ENCODE measurements around the gene CDH20. TPM values are rescaled to one million over a fixed set of nuclear protein-coding genes. Genes with fewer than 3 reads are reported as not detected.

CDH20 gene
- total and polyA plus RNA-seq, 2 of the 13 experiments (the other 11 are each of a cell fraction or from before 2014, with no cell fraction given) = not detected

DNA sequence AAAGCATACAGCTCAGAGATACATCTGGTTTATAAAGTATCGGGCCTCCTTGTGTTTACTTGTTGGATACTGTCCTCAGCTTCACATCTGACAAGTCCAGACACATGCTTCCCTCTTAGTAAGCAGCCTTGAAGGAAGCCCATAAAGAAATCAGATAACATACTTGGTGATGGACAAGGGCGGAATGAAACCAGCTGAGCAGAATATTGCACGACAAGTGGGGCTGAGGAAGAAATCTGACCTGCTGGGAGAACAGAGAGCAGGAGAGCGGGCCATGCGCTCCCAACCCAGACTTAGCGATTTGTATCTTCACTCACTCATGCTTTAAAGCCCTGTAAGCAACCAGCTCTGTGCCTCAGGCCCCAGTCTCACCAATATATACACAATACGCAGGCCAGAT lies 208.4 kb downstream of the CDH20 start:
- H3K4me2 ChIP-seq (ENCODE audit: low read depth, low read length) = no peak overlapping the region
- intact Hi-C loops (cut with micrococcal nuclease; ENCODE audit: unreplicated experiment) = no loop called here
- no peaks in the 10 kb centered on the region for H4K20me1 ChIP-seq (ENCODE audit: insufficient read depth, low read length)
- in situ Hi-C loops (cut with HindIII; ENCODE audit: extremely low pct_ligation_motif_present, low pct_unique_long_range_greater_than_20kb) = no loop called here
- no peaks in the 10 kb centered on the region; a peak in 1 of 5 replicates for H3K27me3 ChIP-seq (ENCODE audit: control insufficient read depth in 1 of 2, insufficient read depth in 2 of 2, low read length in 2 of 2)
- CTCF ChIA-PET (ENCODE audit: low intra/inter-chr PET ratio, low total read pairs) = no interaction called here
- no peaks in the 10 kb centered on the region for H3K4me1 ChIP-seq (ENCODE audit: insufficient read depth, low read length)
- 34% methylated on average over 7 of the region's 7 CpGs for WGBS (ENCODE audit: low lambda C conversion rate)
- DNase-seq (ENCODE audit: low spot score) (no peak), FAIRE-seq (no peak), ATAC-seq (no peak)
- H3K36me3 ChIP-seq (replicated peaks in 1 of 2; ENCODE audit: control insufficient read depth in 1 of 2, insufficient read depth in 2 of 2, low read length in 2 of 2) = no peaks in the 10 kb centered on the region
- H3K27ac ChIP-seq (ENCODE audit: extremely low read length, insufficient read depth, low read length) = no peak overlapping the region
- H3K79me2 ChIP-seq (ENCODE audit: insufficient read depth, low read length) = no peaks in the 10 kb centered on the region
- no peak overlapping the region for H3K4me3 ChIP-seq (replicated peaks in 1 of 3; ENCODE audit: insufficient read depth in 1 of 3, low read depth in 2 of 3, low read length in 3 of 3)
- POLR2A ChIA-PET = no interaction called here
- no peaks in the 10 kb centered on the region for H3K9me3 ChIP-seq (ENCODE audit: low read length)
- H2AFZ ChIP-seq (ENCODE audit: low read length) = no peak overlapping the region
- BruUV-seq (replicated peaks) = no TSS peak
- no peak overlapping the region for H3K9ac ChIP-seq (ENCODE audit: insufficient read depth, low read depth, low read length)
- TF ChIP-seq ZFP41 (CRISPR knock-in tag; IDR thresholded peaks at IDR 0.05; ENCODE audit: borderline replicate concordance) (no peak), HOXA7 (CRISPR knock-in tag; IDR thresholded peaks at IDR 0.05) (no peak), ZC3H13 (CRISPR knock-in tag; IDR thresholded peaks at IDR 0.05) (no peak), NPAS2 (CRISPR knock-in tag; IDR thresholded peaks at IDR 0.05; ENCODE audit: borderline replicate concordance) (no peak), ZNF468 (CRISPR knock-in tag; IDR thresholded peaks at IDR 0.05) (no peak), ZSCAN21 (CRISPR knock-in tag; IDR thresholded peaks at IDR 0.05; ENCODE audit: borderline replicate concordance) (no peak), GABPB1 (CRISPR knock-in tag; IDR thresholded peaks at IDR 0.05) (no peak)
- TF ChIP-seq, protein P1, sequence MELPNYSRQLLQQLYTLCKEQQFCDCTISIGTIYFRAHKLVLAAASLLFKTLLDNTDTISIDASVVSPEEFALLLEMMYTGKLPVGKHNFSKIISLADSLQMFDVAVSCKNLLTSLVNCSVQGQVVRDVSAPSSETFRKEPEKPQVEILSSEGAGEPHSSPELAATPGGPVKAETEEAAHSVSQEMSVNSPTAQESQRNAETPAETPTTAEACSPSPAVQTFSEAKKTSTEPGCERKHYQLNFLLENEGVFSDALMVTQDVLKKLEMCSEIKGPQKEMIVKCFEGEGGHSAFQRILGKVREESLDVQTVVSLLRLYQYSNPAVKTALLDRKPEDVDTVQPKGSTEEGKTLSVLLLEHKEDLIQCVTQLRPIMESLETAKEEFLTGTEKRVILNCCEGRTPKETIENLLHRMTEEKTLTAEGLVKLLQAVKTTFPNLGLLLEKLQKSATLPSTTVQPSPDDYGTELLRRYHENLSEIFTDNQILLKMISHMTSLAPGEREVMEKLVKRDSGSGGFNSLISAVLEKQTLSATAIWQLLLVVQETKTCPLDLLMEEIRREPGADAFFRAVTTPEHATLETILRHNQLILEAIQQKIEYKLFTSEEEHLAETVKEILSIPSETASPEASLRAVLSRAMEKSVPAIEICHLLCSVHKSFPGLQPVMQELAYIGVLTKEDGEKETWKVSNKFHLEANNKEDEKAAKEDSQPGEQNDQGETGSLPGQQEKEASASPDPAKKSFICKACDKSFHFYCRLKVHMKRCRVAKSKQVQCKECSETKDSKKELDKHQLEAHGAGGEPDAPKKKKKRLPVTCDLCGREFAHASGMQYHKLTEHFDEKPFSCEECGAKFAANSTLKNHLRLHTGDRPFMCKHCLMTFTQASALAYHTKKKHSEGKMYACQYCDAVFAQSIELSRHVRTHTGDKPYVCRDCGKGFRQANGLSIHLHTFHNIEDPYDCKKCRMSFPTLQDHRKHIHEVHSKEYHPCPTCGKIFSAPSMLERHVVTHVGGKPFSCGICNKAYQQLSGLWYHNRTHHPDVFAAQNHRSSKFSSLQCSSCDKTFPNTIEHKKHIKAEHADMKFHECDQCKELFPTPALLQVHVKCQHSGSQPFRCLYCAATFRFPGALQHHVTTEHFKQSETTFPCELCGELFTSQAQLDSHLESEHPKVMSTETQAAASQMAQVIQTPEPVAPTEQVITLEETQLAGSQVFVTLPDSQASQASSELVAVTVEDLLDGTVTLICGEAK (IDR thresholded peaks at IDR 0.05) = no peak
- TF ChIP-seq, protein P1 (CRISPR knock-in tag; IDR thresholded peaks at IDR 0.05) = no peak
- TF ChIP-seq, protein P2, sequence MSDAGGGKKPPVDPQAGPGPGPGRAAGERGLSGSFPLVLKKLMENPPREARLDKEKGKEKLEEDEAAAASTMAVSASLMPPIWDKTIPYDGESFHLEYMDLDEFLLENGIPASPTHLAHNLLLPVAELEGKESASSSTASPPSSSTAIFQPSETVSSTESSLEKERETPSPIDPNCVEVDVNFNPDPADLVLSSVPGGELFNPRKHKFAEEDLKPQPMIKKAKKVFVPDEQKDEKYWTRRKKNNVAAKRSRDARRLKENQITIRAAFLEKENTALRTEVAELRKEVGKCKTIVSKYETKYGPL (CRISPR knock-in tag; IDR thresholded peaks at IDR 0.05) = no peak
- TF ChIP-seq, protein P3, sequence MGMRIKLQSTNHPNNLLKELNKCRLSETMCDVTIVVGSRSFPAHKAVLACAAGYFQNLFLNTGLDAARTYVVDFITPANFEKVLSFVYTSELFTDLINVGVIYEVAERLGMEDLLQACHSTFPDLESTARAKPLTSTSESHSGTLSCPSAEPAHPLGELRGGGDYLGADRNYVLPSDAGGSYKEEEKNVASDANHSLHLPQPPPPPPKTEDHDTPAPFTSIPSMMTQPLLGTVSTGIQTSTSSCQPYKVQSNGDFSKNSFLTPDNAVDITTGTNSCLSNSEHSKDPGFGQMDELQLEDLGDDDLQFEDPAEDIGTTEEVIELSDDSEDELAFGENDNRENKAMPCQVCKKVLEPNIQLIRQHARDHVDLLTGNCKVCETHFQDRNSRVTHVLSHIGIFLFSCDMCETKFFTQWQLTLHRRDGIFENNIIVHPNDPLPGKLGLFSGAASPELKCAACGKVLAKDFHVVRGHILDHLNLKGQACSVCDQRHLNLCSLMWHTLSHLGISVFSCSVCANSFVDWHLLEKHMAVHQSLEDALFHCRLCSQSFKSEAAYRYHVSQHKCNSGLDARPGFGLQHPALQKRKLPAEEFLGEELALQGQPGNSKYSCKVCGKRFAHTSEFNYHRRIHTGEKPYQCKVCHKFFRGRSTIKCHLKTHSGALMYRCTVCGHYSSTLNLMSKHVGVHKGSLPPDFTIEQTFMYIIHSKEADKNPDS (CRISPR knock-in tag; IDR thresholded peaks at IDR 0.05) = no peak
- TF ChIP-seq, protein P4, sequence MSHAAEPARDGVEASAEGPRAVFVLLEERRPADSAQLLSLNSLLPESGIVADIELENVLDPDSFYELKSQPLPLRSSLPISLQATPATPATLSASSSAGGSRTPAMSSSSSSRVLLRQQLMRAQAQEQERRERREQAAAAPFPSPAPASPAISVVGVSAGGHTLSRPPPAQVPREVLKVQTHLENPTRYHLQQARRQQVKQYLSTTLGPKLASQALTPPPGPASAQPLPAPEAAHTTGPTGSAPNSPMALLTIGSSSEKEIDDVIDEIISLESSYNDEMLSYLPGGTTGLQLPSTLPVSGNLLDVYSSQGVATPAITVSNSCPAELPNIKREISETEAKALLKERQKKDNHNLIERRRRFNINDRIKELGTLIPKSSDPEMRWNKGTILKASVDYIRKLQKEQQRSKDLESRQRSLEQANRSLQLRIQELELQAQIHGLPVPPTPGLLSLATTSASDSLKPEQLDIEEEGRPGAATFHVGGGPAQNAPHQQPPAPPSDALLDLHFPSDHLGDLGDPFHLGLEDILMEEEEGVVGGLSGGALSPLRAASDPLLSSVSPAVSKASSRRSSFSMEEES (CRISPR knock-in tag; IDR thresholded peaks at IDR 0.05) = no peak
